NB4 (cell line): Measurements from ENCODE around the gene GNAT2.

ENCODE experiments used
- POLR2A ChIP-seq: IDR thresholded peaks from 2 replicates; pipeline ENCODE4 v1.6.1; 2011; ENCODE audit warnings: mild to moderate bottlenecking; ENCODE audit not compliant: insufficient read length; ENCODE audit errors: extremely low read depth
- TF ChIP-seq, protein P1 (sequence below): IDR thresholded peaks from one replicate; pipeline ENCODE4 v1.5.1; 2012; ENCODE audit warnings: low read depth, low read length

DNA sequence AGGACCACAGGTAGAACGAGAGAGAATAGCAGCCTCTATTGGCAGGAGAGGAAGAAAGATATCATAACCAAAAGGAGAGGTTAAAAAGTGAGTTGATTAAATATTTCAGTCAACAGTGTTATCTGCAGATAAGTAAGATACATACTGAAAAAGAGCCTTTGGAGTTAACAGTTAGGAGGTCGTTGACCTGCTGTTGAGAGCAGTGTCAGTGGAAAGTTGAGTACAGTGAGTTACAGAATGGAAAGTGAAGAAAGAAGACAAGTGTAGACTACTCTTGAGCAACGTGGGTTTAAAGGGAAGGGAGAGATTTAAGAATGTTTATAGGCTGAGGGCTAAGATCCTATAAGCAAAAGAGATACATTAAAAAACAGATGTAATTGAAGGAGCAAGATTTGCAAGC lies 30.2 kb downstream of the GNAT2 start:
- TF ChIP-seq, protein P1, sequence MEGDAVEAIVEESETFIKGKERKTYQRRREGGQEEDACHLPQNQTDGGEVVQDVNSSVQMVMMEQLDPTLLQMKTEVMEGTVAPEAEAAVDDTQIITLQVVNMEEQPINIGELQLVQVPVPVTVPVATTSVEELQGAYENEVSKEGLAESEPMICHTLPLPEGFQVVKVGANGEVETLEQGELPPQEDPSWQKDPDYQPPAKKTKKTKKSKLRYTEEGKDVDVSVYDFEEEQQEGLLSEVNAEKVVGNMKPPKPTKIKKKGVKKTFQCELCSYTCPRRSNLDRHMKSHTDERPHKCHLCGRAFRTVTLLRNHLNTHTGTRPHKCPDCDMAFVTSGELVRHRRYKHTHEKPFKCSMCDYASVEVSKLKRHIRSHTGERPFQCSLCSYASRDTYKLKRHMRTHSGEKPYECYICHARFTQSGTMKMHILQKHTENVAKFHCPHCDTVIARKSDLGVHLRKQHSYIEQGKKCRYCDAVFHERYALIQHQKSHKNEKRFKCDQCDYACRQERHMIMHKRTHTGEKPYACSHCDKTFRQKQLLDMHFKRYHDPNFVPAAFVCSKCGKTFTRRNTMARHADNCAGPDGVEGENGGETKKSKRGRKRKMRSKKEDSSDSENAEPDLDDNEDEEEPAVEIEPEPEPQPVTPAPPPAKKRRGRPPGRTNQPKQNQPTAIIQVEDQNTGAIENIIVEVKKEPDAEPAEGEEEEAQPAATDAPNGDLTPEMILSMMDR, result no peak
- no peak for TF ChIP-seq POLR2A
